ENCODE measurements around the gene MOGAT1. TPM values are rescaled to one million over a fixed set of nuclear protein-coding genes. Genes with fewer than 3 reads are reported as not detected.

Gene MOGAT1
- total RNA-seq, 1 experiment from 2014 or later = not detected

DNA sequence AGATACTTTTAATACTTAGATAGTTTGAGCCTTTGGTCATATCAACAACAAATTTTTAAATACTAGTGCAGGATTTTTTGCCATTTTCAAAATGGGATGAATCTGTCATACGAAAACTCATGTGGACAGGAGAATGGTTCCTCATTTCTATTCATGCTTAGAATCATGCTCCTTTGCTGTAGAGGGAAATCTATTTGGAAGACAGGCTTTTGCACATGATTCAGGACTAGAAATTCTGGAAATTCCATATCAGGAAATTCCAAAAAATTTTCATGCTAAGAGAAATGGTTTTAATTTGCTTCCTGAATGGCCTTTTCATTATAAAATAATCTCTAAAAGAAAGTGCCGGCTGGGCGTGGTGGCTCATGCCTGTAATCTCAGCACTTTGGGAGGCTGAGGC, 39.3 kb downstream of the MOGAT1 start:
- no peak for DNase-seq (ENCODE audit: low spot score)
- ChIA-PET POLR2A (ENCODE audit: low non-redundant PET) (interaction anchor here (0.5 kb wide), 1 partner anchor 613 kb away, joined by 3 read pairs; no protein-coding TSS in a partner anchor), CTCF (no interaction called here)
- Histone ChIP-seq H3K27ac (ENCODE audit: low read depth, low read length, poor library complexity, severe bottlenecking) (no peak overlapping the region), H3K27me3 (replicated peaks; ENCODE audit: insufficient read depth, low read depth, low read length, poor library complexity) (no peaks in the 10 kb centered on the region), H3K36me3 (ENCODE audit: insufficient read depth, low read length, poor library complexity, severe bottlenecking) (no peaks in the 10 kb centered on the region), H3K9me3 (ENCODE audit: low read depth, low read length, poor library complexity, severe bottlenecking) (no peaks in the 10 kb centered on the region), H3K4me1 (ENCODE audit: insufficient read depth, low read length, poor library complexity, severe bottlenecking) (peaks cover 26% of the 10 kb centered on the region), H3K4me3 (ENCODE audit: low read depth, low read length, poor library complexity, severe bottlenecking) (no peak overlapping the region)
- TF ChIP-seq EZH2 (IDR thresholded peaks at IDR 0.05; ENCODE audit: borderline replicate concordance, low read depth, low read length, poor library complexity, severe bottlenecking) (no peak), CTCF (conservative IDR thresholded peaks at IDR 0.05; ENCODE audit: low read depth, low read length) (no peak)
- intact Hi-C loops (cut with micrococcal nuclease; ENCODE audit: unreplicated experiment) = no loop called here
- BruUV-seq (replicated peaks) = no TSS peak

- peaks cover 26% of the 10 kb centered on the region for H3K4me1 ChIP-seq (ENCODE audit: insufficient read depth, low read length, poor library complexity, severe bottlenecking)
- intact Hi-C loops (cut with micrococcal nuclease; ENCODE audit: unreplicated experiment) = no loop called here
- no peak overlapping the region for H3K27ac ChIP-seq (ENCODE audit: low read depth, low read length, poor library complexity, severe bottlenecking)
- TF ChIP-seq CTCF (conservative IDR thresholded peaks at IDR 0.05; ENCODE audit: low read depth, low read length) = no peak
- TF ChIP-seq EZH2 (IDR thresholded peaks at IDR 0.05; ENCODE audit: borderline replicate concordance, low read depth, low read length, poor library complexity, severe bottlenecking) = no peak
- H3K4me3 ChIP-seq (ENCODE audit: low read depth, low read length, poor library complexity, severe bottlenecking) = no peak overlapping the region
- POLR2A ChIA-PET (ENCODE audit: low non-redundant PET) = no interaction called here
- DNase-seq (ENCODE audit: low spot score) = no peak
- no peaks in the 10 kb centered on the region for H3K27me3 ChIP-seq (replicated peaks; ENCODE audit: insufficient read depth, low read depth, low read length, poor library complexity)
- no peaks in the 10 kb centered on the region for H3K36me3 ChIP-seq (ENCODE audit: insufficient read depth, low read length, poor library complexity, severe bottlenecking)
- no TSS peak for BruUV-seq (replicated peaks)
- CTCF ChIA-PET = no interaction called here
- no peaks in the 10 kb centered on the region for H3K9me3 ChIP-seq (ENCODE audit: low read depth, low read length, poor library complexity, severe bottlenecking)
These were observed 40.0 kb downstream of the MOGAT1 start for GRCh38 chr2:222711315-222711940.

DNA sequence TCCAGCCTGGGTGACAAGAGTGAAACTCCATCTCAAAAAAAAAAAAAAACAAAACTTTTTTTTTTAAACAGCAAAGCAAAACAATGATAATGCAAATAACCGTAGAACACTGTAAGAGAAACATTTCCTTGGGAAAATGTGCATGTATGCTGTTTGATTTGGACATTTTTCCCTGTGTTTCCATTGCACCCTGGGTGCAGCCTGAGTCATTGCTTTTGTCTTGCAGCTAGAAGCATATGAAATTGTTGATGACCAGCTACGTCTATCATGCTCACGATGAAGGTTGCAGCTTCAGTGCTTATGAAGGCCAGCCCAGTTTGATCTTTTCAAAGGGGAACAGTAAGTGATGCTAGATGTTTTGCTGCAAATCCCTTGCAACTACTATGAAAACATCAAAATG, 41.5 kb downstream of the MOGAT1 start:
- Histone ChIP-seq H3K36me3 (ENCODE audit: insufficient read depth, low read length, poor library complexity, severe bottlenecking) (no peaks in the 10 kb centered on the region), H3K9me3 (ENCODE audit: low read depth, low read length, poor library complexity, severe bottlenecking) (no peaks in the 10 kb centered on the region), H3K27ac (ENCODE audit: low read depth, low read length, poor library complexity, severe bottlenecking) (no peak overlapping the region), H3K4me1 (ENCODE audit: insufficient read depth, low read length, poor library complexity, severe bottlenecking) (peaks cover 22% of the 10 kb centered on the region), H3K27me3 (replicated peaks; ENCODE audit: insufficient read depth, low read depth, low read length, poor library complexity) (no peaks in the 10 kb centered on the region), H3K4me3 (ENCODE audit: low read depth, low read length, poor library complexity, severe bottlenecking) (no peak overlapping the region)
- POLR2A ChIA-PET (ENCODE audit: low non-redundant PET) = no interaction called here
- CTCF ChIA-PET = no interaction called here
- DNase-seq (ENCODE audit: low spot score) = no peak
- no TSS peak for BruUV-seq (replicated peaks)
- intact Hi-C loops (cut with micrococcal nuclease; ENCODE audit: unreplicated experiment) = no loop called here
- TF ChIP-seq CTCF (conservative IDR thresholded peaks at IDR 0.05; ENCODE audit: low read depth, low read length) = no peak
- no peak for TF ChIP-seq EZH2 (IDR thresholded peaks at IDR 0.05; ENCODE audit: borderline replicate concordance, low read depth, low read length, poor library complexity, severe bottlenecking)

All from A673 (cell line).